SHP77 treated with DMSO at 0.1 percent for 48 hours (cell line): ENCODE measurements around the gene RECK.

Experiments used
- DNase-seq: peaks from one replicate; lab custom pipeline; 2025; lab: John Stamatoyannopoulos, UW

The RECK gene

DNA sequence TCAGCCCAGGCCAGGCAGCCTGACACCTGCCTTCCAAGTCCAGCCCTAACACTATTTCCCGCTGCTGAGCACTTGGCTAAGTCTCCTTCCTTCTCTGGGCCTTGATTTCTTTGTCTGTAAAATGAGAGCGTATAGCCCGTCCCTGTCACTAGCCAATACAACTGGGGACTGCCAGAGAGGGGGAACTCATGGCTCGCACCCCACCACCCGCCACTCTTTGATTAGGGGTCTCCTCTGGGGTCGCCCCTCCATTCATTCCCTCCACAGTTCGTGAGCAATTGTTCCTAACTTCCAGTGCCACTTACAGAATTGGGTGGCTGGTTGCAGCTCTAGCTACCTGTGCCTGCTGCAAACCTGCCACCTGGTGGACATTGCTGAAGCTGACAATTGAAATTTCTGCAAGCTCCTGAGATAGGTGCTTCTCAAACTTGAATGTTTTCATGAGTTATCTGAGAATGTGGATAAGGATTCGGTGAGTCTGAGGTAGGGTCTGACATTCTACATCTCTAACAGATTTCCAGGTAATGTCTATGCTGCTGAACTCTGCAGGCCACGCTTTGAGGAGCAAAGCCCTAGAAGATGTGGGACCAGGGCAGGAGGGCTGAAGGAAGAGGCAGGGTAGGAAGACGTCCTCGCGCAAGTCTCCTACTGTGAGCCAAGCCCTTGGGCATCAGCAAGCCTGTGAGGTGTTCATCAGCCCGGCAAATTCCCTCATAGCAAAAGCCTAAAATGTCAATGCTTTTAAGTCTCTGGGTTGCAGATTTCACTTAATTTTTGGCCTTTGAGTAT lies 13.3 kb upstream of the RECK start:
- DNase-seq, result no peak

DNA sequence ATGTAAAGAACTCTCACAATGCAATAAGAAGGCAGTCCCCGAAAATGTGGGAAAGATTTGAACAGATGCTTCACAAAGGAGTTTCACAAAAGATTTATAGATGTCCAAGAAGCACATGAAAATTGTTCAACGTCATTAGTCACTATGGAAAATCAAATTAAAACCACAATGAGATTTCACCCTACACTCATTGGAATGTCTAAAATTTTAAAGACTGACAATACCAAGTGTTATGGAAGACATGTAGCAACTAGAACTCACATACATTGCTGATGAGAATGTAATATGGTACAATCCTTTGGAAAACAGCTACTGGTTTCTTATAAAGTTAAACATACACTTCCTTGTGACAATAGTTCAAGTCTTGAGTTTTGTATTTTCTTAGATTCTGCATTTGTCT lies 11.0 kb upstream of the RECK start:
- DNase-seq, result no peak

DNA sequence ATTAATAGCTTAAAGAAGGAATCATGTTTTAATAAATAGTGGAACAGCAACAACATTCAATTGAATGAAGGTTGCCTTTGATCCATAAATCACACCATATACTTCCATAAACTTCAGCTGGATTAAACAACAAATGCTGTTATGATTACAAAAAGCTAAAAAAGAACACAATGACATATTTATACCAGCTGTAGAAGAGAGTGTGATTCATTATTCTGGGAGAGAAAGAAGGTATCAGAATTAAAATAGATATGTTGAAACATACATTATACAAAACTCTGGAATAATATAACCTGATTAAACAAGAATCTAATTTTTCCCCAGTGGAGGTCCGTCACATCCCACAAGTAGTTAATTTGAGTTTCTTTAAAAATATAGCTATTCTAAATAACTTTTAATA lies 7.5 kb upstream of the RECK start:
- no peak for DNase-seq

DNA sequence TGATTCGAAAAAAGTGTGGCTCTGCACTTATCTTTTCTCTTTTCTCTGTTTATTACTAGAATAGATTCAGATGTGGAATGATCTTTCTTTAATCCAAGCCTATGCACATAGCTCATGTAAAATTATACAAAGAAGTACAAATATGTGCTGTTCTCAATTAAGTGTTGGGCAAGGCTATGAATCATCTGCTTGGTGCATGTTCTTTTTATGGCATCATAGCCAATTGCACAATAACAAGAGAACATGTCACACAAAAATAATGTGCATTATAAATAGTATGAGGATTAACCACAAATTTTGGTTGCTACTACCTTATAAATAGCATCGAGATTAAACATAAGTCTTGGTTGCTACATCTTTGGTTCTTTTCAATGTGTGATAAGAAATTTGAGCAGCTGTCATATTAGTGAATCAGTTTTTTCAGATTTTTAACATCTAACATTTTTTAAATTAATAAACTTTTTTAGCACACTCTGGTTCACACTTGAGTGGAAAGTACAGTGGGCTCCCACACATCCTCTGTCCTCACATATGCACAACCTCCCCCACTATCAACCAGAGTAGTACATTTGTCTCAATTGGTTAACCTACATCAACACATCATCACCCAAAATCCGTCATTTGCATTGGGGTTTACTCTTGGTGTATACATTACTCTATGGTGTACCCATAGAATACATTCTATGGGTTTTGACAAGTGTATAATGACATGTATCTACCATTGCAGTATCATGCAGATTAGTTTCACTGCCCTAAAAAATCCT lies 6.8 kb upstream of the RECK start:
- no peak for DNase-seq

DNA sequence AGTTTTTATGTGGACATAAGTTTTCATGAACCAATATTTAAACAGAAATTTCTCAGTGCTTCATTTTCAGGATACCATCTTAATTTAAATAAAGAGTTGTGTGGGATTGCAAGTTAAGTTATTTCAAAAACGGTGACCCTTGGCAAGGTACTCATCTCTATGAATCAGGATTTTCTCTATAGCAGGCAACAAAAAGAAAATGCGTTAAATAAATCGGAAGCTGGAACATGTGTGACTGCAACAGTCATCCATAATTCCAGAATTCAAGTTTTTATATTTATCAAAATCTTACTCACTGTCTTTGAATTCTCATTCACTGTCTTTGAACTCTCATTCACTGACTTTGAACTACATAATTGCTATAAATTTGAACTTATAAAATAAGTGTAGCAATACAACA lies 5.8 kb upstream of the RECK start:
- no peak for DNase-seq

DNA sequence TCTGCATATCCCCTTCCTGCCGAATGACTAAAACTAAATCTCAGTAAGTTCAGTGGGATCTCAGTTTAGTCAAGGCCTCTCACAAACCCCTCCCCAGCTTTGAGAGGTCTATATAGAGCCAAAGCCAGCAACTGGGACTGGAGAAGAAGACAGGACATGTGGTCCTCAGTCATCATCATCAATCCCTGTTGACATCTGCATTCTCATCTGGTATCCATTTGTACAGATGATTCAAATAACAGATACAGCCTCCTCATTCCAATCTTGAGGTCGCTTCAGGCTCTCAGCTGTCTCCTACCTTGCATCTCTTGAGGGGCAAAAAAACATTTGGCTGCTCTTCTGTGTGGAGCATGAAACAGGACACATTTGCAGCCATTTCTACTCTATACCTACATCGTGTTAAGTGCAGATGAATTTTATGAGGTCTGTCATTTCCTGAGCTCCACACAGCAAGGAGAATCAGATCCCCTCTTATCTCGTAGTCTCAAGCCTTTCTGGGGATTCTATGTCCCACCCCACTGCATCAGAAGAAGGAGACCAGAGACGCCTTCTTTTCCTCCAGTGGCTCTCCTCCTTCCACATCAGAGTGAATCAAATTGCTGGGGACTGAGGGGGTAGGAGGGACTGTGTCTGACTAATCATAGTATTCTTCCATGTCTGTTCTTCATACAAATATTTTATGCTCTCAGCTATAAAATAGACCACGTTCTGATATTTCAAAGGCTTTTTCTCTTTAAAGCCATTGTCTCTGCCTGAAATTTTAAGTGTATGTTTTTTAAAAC lies 4.7 kb upstream of the RECK start:
- DNase-seq, result no peak

DNA sequence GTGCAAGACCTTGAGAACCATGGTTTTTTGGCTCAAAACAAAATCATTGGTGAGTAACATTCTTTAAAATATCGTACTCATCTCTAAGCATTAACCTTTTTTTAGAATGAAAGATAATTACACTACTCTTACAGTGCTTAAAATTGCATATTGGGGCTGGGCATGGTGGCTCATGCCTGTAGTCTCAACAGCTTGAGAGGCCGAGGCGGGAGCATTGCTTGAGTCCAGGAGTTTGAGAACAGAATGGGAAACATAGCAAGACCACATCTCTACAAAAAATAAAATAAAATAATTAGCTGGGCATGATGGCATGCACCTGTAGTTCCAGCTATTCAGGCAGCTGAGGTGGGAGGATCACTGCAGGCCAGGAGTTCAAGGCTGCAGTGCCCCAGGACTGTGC lies 2.9 kb upstream of the RECK start:
- no peak for DNase-seq

DNA sequence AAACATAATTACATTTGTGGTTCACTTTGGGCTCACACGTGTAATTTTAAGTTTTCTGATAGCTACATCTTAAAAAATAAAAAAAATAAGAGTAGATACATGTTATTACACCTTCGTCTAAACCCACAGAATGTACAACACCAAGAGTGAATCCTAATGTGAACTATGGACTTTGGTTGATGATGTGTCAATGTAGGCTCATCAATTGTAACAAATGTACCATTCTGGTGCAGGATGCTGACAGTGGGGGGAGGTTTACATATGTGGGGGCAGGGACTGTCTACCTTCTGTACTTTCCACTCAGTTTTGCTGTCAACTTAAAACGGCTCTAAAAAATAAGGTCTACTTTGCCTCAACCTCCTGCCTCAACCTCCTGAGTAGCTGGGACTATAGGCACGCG lies 2.5 kb upstream of the RECK start:
- DNase-seq, result no peak

DNA sequence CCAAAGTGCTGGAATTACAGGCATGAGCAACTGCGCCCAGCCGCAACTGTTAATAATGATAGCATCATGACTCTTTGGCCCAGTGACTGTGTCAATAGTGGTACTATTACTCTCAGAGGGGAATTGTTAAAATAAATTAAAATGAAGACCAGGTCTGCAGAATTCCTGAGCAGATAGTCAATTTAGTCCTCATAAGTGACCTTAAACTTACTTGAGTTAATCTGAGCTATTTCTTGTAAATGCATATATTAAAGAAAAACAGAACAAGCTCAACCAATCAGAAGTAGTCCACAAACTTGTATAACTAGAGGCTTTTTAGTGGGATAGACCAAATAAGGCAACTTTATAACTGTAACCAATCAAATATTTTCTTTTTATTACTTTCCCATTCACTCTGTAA lies 1.7 kb upstream of the RECK start:
- DNase-seq, result no peak

DNA sequence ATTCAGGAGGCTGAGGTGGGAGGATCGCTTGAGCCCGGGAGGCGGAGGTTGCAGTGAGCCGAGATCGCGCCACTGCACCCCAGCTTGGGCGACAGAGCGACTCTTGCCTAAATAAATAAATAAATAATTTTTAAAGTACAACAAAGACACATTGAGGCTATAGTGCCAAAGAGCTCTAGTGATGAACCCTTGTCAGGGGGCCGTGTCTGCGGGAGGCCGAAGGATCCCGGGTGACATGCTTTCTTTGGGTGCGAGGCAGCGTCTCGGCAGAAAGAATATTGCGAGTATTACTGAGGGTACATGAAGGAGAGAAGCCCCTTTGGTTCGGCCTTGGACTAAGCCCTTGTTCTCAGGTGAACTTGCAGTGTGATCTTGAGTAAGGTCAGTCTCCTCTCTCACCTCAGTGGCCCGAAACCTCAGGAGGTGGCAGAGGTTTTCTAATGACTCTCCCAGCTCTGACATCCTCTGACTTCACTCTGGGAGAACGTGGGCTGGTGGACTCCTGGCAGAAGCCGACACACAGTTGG lies 397 bp upstream of the RECK start:
- DNase-seq, result no peak

DNA sequence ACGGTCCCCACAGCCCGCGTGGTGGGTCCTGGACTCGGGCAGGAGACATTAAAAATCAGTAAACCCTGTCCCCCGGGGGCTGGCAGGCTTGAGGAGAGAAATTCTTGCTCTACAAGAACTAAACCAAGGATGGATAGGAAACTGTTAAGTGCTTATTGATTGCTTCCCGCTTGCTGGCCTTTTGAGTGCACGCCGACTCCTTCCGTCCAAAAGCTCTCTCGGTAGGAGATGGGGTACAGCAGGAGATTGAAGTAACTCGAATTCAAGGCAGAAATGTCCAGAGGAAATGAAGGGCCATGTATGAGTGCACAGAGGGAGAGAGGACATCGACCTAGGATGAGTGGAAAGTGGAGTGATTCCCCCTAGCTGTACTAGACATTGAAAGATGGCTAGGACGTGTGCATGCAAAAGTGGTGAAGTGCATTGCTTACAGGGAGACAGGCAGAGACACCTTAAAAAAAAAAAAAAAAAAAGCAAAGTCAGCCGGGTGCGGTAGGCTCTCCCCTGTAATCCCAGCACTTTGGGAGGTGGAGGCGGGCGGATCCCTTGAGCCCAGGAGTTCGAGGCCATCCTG lies 923 bp downstream of the RECK start:
- DNase-seq, result no peak

DNA sequence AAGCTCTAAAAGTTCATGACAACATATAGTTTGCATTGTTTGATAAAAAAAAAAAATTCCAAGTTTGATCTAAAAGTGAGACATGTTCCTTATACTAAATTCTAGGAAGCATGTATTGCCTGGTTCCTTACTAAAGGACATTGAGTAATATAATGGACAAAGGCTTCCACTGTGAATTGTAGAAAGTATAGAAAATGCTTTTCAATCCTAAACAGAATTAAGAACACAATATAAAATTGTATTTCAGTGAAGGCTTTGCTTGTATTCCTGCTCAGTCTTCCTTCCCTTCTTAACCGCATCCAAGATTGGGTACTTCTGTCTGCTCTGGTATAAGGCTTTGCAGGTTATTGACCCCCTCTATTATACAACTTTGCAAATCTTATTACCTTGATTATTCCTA lies 2.4 kb downstream of the RECK start:
- no peak for DNase-seq

DNA sequence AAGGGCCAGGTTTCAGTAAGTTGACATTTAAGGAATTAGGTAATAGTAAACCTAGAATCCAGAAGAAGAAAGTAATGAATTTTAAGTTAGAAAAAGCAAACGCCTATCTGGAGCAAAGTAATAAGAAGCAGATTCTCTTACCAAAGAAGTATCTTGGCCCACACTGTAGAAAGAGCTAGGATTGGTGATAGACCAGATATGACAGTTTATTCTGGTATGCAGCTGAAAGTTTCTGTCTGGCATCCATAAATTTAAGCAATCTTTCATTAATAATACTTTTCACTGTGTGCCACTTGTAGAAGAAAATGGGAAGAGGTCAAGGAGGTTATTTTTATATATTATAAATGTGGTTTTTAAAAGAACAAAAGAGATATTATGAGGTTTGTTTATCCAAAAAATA lies 3.0 kb downstream of the RECK start:
- no peak for DNase-seq

DNA sequence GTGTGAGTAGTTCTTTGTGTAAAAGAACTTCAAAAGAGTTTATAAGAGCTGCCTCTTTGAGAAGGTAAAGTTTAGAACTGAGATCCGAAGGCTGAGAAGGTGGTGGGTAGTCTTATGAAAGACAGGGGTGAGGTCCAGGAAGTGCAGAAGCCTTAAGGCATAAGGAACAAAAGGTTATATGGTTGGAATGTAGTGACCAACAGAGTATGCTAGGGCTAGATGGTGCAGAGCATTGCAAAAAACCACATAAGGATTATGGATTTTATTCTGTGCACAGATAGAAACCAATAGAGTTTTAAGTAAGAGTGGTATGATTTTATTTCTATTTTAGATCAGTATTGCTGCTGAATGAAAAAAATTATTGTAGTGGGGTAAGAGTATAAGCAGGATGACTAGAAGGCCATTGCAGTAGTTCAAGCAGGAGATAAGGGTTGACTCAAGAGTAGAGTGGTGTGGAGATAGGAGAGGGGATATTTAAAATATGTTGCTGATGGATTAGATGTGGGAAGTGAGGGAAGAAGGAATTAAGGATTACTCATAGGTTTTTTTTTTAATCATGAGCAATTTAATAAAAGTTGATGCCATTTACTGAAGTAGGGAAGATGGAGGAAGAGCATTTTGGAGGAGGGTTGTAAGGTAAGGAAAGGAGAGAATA lies 3.7 kb downstream of the RECK start:
- no peak for DNase-seq

DNA sequence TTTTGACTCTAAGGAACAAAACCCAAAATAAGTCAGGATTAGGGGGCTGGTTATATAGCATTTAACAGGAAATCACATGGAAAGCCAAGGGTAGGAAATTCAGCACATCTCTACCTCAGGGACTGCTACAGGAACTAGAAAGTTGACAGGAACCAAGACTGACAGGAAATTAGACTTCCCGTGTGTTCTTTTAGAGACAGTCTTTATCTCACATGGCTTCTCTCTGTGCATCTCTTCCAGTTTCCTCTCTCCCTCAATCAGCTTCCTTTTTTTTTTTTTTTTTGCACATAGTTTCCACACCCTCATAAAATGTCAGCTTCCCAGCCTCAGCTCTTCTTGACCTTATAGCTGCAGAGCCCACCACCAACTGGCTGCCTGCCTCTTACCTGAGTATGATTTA lies 4.8 kb downstream of the RECK start:
- no peak for DNase-seq

DNA sequence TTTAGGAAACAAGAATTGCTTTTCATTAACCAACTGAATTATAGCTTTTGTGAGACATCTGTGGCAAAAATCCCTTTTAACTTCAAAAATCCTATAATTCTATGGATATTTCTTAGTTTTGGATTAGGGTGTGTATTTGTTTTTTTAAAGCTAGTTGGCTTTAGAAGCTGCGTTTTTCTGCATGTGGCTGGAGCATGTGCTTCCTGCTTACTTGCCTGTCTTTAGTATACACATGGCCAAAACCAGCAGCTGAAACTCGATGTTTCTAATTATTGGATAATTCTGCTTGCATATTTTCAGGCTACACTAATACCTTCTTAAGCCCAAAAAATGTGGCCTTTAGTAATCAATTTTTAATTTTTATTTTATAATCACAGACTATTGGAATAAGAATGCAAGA lies 8.9 kb downstream of the RECK start:
- DNase-seq, result no peak

DNA sequence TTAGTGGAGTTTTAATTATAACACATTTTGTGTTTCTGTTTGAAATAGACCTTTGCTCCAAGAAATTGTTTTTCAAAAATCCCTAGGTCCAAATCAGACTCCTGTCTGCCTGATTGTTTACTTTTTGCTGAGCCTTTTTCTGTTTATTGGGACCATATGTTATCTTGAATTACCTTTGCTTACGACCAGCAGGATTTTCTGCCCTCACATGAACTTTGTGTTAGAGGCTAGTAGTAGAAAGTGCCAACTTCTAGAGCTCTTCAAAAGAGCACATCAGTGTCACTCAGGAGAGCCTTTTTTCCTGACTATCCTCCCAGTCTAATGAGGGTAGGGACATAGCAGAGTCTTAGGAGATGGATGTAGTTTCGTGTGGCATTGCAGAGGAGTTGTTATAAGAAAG lies 10.2 kb downstream of the RECK start:
- no peak for DNase-seq

DNA sequence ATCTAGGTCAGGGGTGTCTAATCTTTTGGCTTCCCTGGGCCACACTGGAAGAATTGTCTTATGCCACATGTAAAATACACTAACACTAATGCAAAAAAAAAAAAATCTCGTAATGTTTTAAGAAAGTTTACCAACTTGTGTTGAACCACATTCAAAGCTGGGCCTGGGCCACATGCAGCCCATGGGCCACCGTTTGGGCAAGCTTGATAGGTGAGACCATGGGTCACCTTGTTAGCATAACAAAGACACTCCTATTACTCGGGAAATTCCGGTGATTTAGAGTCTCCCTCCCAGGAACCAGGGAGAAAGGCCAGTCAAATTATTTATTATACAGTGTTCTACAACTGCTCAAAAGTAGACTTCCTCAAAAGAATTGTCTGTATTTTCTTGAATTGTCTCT lies 12.7 kb downstream of the RECK start:
- DNase-seq, result no peak

DNA sequence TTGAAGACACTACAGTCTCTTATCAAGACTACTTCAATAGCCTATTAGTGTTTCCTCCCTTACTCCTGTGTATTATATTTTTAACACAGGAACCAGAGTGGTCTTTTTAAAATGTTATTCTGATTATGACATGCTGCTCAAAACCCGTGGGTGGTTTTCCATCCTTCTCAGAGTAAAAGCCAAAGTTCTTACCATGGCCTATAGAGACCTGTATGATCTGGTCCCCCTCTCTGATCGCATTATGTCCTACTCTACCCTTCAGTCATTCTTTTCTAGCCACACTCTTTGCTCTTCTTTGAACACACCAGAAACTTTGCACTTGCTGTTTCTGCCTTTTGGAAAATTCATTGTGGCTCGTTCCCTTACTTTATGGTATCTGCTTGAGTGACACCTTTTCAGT lies 13.8 kb downstream of the RECK start:
- DNase-seq, result no peak

DNA sequence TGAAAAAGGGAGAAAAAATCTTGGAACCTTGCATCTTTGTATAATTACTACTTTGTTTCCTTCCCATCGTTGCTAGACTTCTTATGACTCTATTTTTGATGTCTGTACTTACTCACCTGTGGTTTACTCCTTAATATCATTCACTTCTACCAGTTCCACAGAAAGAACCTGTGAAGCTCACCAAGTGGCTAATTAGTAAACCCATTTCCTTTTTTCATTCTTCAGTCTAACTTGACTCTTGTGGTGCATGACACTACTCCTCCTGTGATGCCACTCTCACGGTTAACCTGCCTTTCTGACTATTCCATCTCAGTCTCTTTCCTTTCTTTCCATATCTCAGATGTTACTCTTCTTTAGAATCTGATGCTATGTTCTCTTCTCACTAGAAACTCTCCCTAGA lies 14.6 kb downstream of the RECK start:
- no peak for DNase-seq

DNA sequence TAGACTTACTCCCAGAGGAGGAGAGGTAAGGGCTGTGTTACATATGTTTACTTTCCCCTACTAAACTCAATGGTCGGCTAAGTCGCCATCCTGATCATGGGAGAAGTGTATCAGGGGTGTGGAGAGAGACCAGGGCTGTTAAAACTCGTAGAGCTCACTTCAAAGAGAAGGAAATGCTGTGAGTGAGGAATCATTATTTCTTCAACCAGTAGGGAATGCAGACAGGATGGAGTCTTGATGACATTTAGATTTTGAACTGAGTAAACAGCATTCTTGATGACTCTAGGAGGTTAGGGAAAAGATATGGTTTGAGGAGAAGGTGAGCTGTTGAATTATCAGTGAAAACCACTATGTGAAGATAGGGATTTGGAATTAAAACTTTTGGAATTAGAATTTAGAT lies 17.3 kb downstream of the RECK start:
- no peak for DNase-seq

DNA sequence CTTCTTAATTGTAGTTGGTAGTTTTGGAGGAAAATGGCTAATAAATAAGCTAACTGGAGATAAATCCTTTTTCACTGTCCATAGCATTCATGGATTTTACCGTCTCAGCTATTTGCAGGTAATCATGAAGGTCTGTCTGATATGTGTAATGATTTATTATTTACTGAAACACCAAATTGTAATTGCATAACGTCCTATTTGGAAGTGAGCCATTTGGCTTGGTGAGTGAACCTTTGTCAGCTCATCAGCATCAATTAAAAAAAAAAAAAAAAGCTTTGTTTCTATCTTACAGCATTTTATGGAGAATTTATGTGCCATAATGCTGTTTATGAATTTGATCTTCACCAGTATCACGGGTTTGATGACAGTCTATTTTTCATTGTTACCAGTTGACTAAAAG lies 20.2 kb downstream of the RECK start:
- DNase-seq, result no peak
